AG04449 (cell line): ENCODE results near the gene RHOBTB1.

Experiments used
- CTCF ChIA-PET: fragments of 350-600 bp; formaldehyde crosslinking; extraction: SDS; loops from one replicate; lab custom pipeline; 2021; ENCODE audit warnings: antibody characterized with exemption; lab: Yijun Ruan, JAX
- POLR2A ChIA-PET: fragments of 400-600, 350-600 bp; formaldehyde crosslinking; extraction: SDS; loops from one replicate; lab custom pipeline; 2020; ENCODE audit warnings: antibody characterized with exemption, inconsistent platforms; lab: Yijun Ruan, JAX
- DNase-seq: peaks from one replicate; pipeline ENCODE4 v3.0.0-alpha.2; 2010; ENCODE audit warnings: low read depth, low spot score
- H3K4me3 ChIP-seq: 2 replicates; pipeline ENCODE4 v1.5.1; 2011; ENCODE audit warnings: low read depth, mild to moderate bottlenecking, control low read depth, low read length
- TF ChIP-seq, protein P1 (sequence below): IDR thresholded peaks from one replicate; pipeline ENCODE4 v1.5.1; 2011; ENCODE audit warnings: mild to moderate bottlenecking, moderate library complexity, low read length, control low read depth, inconsistent platforms; ENCODE audit not compliant: insufficient read depth; ENCODE audit errors: missing control alignments

RHOBTB1 gene

DNA sequence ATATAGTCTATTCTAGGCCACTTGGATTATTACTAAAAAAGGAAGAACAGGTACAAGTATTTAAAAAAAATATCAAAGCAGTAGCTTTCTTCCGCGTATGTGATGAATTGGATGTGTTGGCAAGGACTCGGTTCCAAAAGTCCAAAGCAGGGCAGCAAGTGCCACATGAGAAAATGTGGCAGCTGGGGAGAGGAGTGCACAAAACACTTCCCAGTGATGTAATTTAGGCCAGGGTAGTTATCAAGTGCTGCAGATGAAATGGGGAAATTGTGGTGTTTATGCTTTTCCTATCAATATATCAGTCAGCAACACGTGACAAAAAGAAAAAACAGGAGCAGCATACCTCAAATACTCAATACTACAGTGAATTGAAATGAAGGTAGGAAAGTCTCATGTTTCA, 7.0 kb downstream of the RHOBTB1 start:
- no peak for DNase-seq
- no peak overlapping the region for H3K4me3 ChIP-seq
- TF ChIP-seq, protein P1, sequence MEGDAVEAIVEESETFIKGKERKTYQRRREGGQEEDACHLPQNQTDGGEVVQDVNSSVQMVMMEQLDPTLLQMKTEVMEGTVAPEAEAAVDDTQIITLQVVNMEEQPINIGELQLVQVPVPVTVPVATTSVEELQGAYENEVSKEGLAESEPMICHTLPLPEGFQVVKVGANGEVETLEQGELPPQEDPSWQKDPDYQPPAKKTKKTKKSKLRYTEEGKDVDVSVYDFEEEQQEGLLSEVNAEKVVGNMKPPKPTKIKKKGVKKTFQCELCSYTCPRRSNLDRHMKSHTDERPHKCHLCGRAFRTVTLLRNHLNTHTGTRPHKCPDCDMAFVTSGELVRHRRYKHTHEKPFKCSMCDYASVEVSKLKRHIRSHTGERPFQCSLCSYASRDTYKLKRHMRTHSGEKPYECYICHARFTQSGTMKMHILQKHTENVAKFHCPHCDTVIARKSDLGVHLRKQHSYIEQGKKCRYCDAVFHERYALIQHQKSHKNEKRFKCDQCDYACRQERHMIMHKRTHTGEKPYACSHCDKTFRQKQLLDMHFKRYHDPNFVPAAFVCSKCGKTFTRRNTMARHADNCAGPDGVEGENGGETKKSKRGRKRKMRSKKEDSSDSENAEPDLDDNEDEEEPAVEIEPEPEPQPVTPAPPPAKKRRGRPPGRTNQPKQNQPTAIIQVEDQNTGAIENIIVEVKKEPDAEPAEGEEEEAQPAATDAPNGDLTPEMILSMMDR, result no peak
- ChIA-PET POLR2A (no interaction called here), CTCF (no interaction called here)

DNA sequence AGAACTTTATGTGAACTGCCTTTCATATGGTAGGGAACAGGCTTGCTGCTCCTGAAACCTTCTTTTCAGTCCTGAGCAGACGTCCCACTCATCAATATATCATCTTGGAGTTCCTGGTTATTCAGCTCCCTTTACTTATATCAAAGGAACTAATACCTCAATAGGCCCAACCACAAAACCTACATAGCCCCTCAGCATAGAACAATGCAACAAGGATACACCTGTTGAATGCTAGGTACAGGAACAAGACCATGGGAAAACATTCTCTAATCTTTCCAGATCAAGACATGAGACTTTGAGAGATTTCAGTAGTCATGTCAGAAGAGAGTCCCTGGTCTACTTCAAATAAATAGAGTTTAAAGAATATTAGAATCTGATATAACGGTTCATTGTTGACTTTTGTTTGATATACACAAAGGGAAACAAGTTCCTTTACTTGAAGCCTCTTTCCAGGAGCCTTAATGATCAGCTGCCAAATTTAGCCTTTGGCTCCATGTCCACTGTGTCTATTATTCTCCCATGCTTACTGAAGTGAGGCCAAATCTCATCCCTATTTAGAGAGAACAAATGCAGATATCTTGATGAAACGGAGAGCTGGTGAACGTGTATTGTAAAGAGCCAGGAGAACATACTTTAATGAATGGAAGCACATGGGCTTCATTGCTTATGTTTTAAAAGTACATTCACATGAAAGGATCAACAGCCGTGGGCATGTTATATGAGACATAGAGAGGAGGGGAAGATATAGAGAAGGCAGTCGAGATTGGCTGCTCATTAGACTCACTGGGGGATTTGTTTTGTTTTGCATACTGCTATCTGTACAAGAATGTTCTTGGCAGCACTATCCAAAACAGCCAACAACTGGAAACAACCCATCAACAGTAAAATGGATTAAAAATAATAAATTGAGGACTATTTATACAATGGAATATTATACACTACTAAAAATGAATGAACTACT, 9.5 kb downstream of the RHOBTB1 start:
- POLR2A ChIA-PET, result no interaction called here
- CTCF ChIA-PET, result no interaction called here
- TF ChIP-seq, protein P1, result no peak
- no peak overlapping the region for H3K4me3 ChIP-seq
- DNase-seq, result no peak

DNA sequence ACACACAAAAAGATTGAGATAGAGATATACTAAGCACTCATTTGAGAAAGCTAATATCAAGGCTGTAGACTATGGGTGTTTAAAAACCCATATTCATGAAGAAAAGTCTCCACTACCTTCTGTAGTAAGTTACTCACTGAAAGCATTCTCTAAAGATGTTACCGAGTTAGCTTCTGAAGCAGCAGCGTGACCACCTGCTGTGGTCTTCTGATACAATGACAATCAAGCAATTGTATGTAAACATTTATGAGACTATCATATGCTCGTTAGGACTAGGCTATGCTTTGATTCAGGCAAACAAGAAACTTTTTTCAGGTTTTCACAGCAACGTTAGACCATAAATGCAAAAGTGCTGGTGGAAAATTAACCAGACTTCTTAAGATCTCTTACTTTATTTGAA, 11.2 kb downstream of the RHOBTB1 start:
- TF ChIP-seq, protein P1, result no peak
- ChIA-PET POLR2A (no interaction called here), CTCF (interaction anchor here (1.0 kb wide), 1 partner anchor 26 kb away, joined by 3 read pairs; no protein-coding TSS in a partner anchor)
- no peak for DNase-seq
- no peak overlapping the region for H3K4me3 ChIP-seq

DNA sequence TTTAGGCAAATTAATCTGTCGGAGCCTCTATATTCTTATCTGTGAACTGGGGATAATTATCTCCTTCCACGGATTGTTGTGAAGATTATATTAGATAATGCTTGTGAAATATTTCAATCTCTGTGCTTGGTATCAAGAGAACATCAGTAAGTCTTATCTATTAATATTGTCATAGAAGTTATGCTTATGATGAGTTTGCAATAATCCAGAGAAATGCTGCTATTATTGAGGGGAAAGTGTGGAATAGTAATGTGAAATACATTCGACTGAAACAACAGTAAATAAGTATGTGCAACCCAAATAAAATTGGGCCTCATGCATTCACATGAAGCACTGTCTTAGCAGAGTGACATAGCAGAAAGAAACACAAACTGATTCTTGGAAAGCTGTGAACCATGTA, 13.7 kb downstream of the RHOBTB1 start:
- H3K4me3 ChIP-seq, result no peak overlapping the region
- no peak for DNase-seq
- TF ChIP-seq, protein P1, result no peak
- ChIA-PET POLR2A (no interaction called here), CTCF (no interaction called here)

DNA sequence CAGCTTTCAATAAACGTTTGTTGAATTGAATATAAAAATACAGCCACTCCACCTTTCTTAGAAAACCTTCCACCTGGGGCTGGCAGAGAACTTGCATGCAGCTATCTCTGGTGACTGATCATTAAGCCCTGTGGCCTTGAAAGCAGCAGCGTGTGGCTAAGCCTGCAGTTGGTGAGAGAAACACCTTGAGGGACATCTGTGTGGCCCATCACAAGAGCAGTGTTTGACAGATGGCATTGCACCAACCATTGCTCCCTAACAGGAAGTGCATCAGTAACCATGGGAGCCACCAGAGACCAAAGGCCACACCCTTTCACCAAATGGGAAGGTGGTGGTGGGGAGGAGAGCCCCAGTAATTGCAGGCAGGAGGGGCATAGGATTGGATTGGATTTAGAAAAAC, 22.4 kb downstream of the RHOBTB1 start:
- CTCF ChIA-PET, result interaction anchor here (0.7 kb wide), 1 partner anchor 10 kb away, joined by 4 read pairs; no protein-coding TSS in a partner anchor
- TF ChIP-seq, protein P1, result no peak
- H3K4me3 ChIP-seq, result no peak overlapping the region
- no peak for DNase-seq
- POLR2A ChIA-PET, result interaction anchor here (0.9 kb wide), 1 partner anchor 15 kb away, joined by 3 read pairs; no protein-coding TSS in a partner anchor

DNA sequence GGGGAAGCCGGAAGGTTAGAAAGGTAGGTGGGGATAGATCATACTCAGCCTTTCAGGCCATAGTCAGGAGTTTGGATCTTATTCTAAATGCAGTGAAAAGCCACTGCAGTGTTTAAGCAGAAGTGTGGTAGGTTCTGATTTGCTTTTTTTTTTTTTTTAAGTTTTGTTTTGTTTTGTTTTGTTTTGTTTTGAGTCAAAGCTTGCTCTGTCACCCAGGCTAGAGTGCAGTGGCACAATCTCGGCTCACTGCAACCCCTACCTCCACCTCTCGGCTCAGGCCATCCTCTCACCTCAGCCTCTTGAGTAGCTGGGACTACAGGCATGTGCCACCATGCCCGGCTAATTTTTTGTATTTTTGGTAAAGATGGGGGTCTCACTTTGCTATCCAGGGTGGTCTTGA, 23.5 kb downstream of the RHOBTB1 start:
- POLR2A ChIA-PET, result no interaction called here
- CTCF ChIA-PET, result no interaction called here

More for the DNA sequence above, 23.5 kb downstream of the RHOBTB1 start:
- TF ChIP-seq, protein P1, result no peak
- H3K4me3 ChIP-seq, result no peak overlapping the region
- no peak for DNase-seq
